SK-N-SH (cell line): ENCODE measurements around the gene CRYBB3. TPM values are rescaled to one million over a fixed set of nuclear protein-coding genes. Genes with fewer than 3 reads are reported as not detected.

Experiments
- CTCF ChIA-PET: fragments of 300-600, 350-600 bp; formaldehyde crosslinking; extraction: SDS; loops from one replicate; lab custom pipeline; 2021; lab: Yijun Ruan, JAX
- POLR2A ChIA-PET: fragments of 350-600 bp; sonication (Branson Sonifier 250); formaldehyde crosslinking; extraction: SDS; loops from one replicate; lab custom pipeline; 2020; ENCODE audit warnings: antibody characterized with exemption, inconsistent platforms; lab: Yijun Ruan, JAX
- DNase-seq: peaks from one replicate; pipeline ENCODE4 v3.0.0; 2012
- H2AFZ ChIP-seq: fragments of 200-600 bp; sonication (generic); 2 replicates; pipeline ENCODE4 v1.8.1; 2016; ENCODE audit warnings: antibody characterized with exemption, mild to moderate bottlenecking, low read depth
- H3F3A ChIP-seq: fragments of 200-600 bp; sonication (generic); replicated peaks from 2 replicates; pipeline ENCODE3; 2016; ENCODE audit warnings: antibody characterized with exemption, mild to moderate bottlenecking; ENCODE audit not compliant: insufficient read depth
- H3K27ac ChIP-seq, 2 experiments: fragments of 200-500 bp in 1 of 2; fragments of 200-600 bp in 1 of 2; sonication (Bioruptor generic) in 1 of 2; sonication (generic), shearing (Covaris generic) in 1 of 2; 2 replicates each; pipeline versions ENCODE4 v1.5.1 to v1.6.1; 2014 to 2016; ENCODE audit warnings: low read depth in 2 of 2, inconsistent platforms in 1 of 2, low read length in 1 of 2, mild to moderate bottlenecking in 1 of 2, mixed read lengths in 1 of 2
- H3K27me3 ChIP-seq: fragments of 200-600 bp; sonication (generic), shearing (Covaris generic); 2 replicates; pipeline ENCODE4 v1.6.1; 2016; ENCODE audit warnings: mixed run types; ENCODE audit not compliant: insufficient read depth
- H3K36me3 ChIP-seq, 2 experiments: fragments of 200-500 bp in 1 of 2; fragments of 200-600 bp in 1 of 2; sonication (Bioruptor generic) in 1 of 2; sonication (generic) in 1 of 2; replicated peaks in 1 of 2; 2 replicates each; pipeline versions ENCODE3 to v1.5.1; 2014 to 2016; ENCODE audit warnings: low read length in 1 of 2, mild to moderate bottlenecking in 1 of 2; ENCODE audit not compliant: insufficient read depth in 2 of 2, control insufficient read depth in 1 of 2
- H3K4me1 ChIP-seq, 2 experiments: fragments of 200-500 bp in 1 of 2; fragments of 200-600 bp in 1 of 2; sonication (Bioruptor generic) in 1 of 2; sonication (generic), shearing (Covaris generic) in 1 of 2; 2 replicates each; pipeline versions ENCODE4 v1.5.1 to v1.6.1; 2014 to 2016; ENCODE audit warnings: low read depth in 1 of 2, low read length in 1 of 2, mixed run types in 1 of 2; ENCODE audit not compliant: insufficient read depth in 2 of 2, control insufficient read depth in 1 of 2
- H3K4me2 ChIP-seq: fragments of 200-600 bp; sonication (generic), shearing (Covaris generic); 2 replicates; pipeline ENCODE4 v1.6.1; 2017; ENCODE audit warnings: mixed run types
- H3K4me3 ChIP-seq, 2 experiments: fragments of 200-500 bp in 1 of 2; fragments of 200-600 bp in 1 of 2; sonication (Bioruptor generic) in 1 of 2; sonication (generic), shearing (Covaris generic) in 1 of 2; 2 replicates each; pipeline versions ENCODE4 v1.5.1 to v1.8.1; 2014 to 2016; ENCODE audit warnings: low read depth in 2 of 2, inconsistent platforms in 1 of 2, low read length in 1 of 2, mild to moderate bottlenecking in 1 of 2, mixed read lengths in 1 of 2, moderate library complexity in 1 of 2
- H3K79me2 ChIP-seq: fragments of 200-600 bp; sonication (generic); 2 replicates; pipeline ENCODE4 v1.8.1; 2017; ENCODE audit warnings: mild to moderate bottlenecking; ENCODE audit not compliant: insufficient read depth
- H3K9ac ChIP-seq: fragments of 200-600 bp; sonication (generic); 2 replicates; pipeline ENCODE4 v1.6.1; 2017; ENCODE audit warnings: mixed run types
- H3K9me2 ChIP-seq: fragments of 200-600 bp; sonication (generic); 2 replicates; pipeline ENCODE4 v1.6.1; 2017; ENCODE audit warnings: mixed run types
- H3K9me3 ChIP-seq: fragments of 200-600 bp; sonication (generic); 2 replicates; pipeline ENCODE4 v1.6.1; 2017; ENCODE audit warnings: mixed run types, mild to moderate bottlenecking, moderate library complexity
- H4K20me1 ChIP-seq: fragments of 200-600 bp; sonication (generic); 2 replicates; pipeline ENCODE4 v1.6.1; 2017; ENCODE audit warnings: mild to moderate bottlenecking, mixed run types; ENCODE audit not compliant: insufficient read depth
- CTCF ChIP-seq: fragments of 200-600 bp; sonication (generic); IDR thresholded peaks from 2 replicates; pipeline ENCODE4 v1.6.1; 2017; ENCODE audit warnings: antibody characterized with exemption, mild to moderate bottlenecking, moderate library complexity
- ELF1 ChIP-seq: IDR thresholded peaks from 2 replicates; pipeline ENCODE4 v1.4.0; 2012
- EP300 ChIP-seq, 2 experiments: IDR thresholded peaks; 2 replicates each; pipeline versions ENCODE4 v1.4.0 to v1.6.1; 2012; ENCODE audit warnings: borderline replicate concordance in 1 of 2, low read depth in 1 of 2, low read length in 1 of 2
- EZH2phosphoT487 ChIP-seq: fragments of 200-600 bp; sonication (generic); IDR thresholded peaks from 2 replicates; pipeline ENCODE4 v1.6.1; 2017; ENCODE audit warnings: low read depth, mixed run types, mild to moderate bottlenecking, antibody characterized with exemption, moderate library complexity, borderline replicate concordance
- FOSL2 ChIP-seq: IDR thresholded peaks from 2 replicates; pipeline ENCODE4 v1.4.0; 2012; ENCODE audit warnings: low read depth, mild to moderate bottlenecking, moderate library complexity, borderline replicate concordance
- FOXM1 ChIP-seq: IDR thresholded peaks from 2 replicates; pipeline ENCODE4 v1.4.0; 2012; ENCODE audit warnings: low read depth, mild to moderate bottlenecking
- GATA2 ChIP-seq: sonication (generic); formaldehyde crosslinking; IDR thresholded peaks from 2 replicates; pipeline ENCODE4 v1.5.0; 2020; ENCODE audit warnings: mild to moderate bottlenecking, missing genetic modification reagents
- MAX ChIP-seq: IDR thresholded peaks from 2 replicates; pipeline ENCODE4 v1.4.0; 2012; ENCODE audit warnings: low read depth
- MEF2A ChIP-seq: IDR thresholded peaks from 2 replicates; pipeline ENCODE4 v1.4.0; 2012; ENCODE audit warnings: low read depth, borderline replicate concordance
- NFIC ChIP-seq: IDR thresholded peaks from 2 replicates; pipeline ENCODE4 v1.4.0; 2012; ENCODE audit warnings: borderline replicate concordance
- PBX3 ChIP-seq: IDR thresholded peaks from 2 replicates; pipeline ENCODE4; 2012
- RAD21 ChIP-seq: IDR thresholded peaks from 2 replicates; pipeline ENCODE4 v1.6.1; 2012; ENCODE audit warnings: mild to moderate bottlenecking, low read length
- REST ChIP-seq: IDR thresholded peaks from 2 replicates; pipeline ENCODE4 v1.6.1; 2012; ENCODE audit warnings: mild to moderate bottlenecking, low read depth, low read length, moderate library complexity
- RXRA ChIP-seq: IDR thresholded peaks from 2 replicates; pipeline ENCODE4 v1.4.0; 2012; ENCODE audit warnings: low read depth, mild to moderate bottlenecking, borderline replicate concordance
- TAF1 ChIP-seq: IDR thresholded peaks from 2 replicates; pipeline ENCODE4 v1.6.1; 2012; ENCODE audit warnings: low read depth, mild to moderate bottlenecking, low read length, moderate library complexity, borderline replicate concordance
- TCF12 ChIP-seq: IDR thresholded peaks from 2 replicates; pipeline ENCODE4 v1.4.0; 2012
- TEAD4 ChIP-seq: IDR thresholded peaks from 2 replicates; pipeline ENCODE4 v1.4.0; 2012; ENCODE audit warnings: mild to moderate bottlenecking, borderline replicate concordance; ENCODE audit not compliant: insufficient read depth
- USF2 ChIP-seq: fragments of 150-350 bp; IDR thresholded peaks from 2 replicates; pipeline ENCODE4 v1.6.1; 2017; ENCODE audit warnings: antibody characterized with exemption, low read length, low read depth, borderline replicate concordance
- ZBTB33 ChIP-seq: IDR thresholded peaks from 2 replicates; pipeline ENCODE4 v1.4.0; 2012; ENCODE audit warnings: low read depth, borderline replicate concordance
- WGBS: methylation state at CpG from one replicate; pipeline ENCODE4 v1.1.6; 2017; ENCODE audit warnings: low lambda C conversion rate; 5-methylcytosine and 5-hydroxymethylcytosine counted together
- polyA plus RNA-seq, 3 experiments: library from polyadenylated mRNA; depleted of rRNA; stranded (reverse); fragments of >200 nt; gene quantifications; 2 replicates each; pipeline ENCODE4 v1.2.3, GENCODE V29; 2012

Gene CRYBB3
- polyA plus RNA-seq, 1 of the 3 experiments (the other 2 are of a cell fraction), result 0.35 TPM

- H4K20me1 ChIP-seq, result peaks cover 3% of the 10 kb centered on the region; the same call in 1 of the 2 replicates
- POLR2A ChIA-PET, result no interaction called here
- no peak overlapping the region for H3K4me2 ChIP-seq
- H3K9ac ChIP-seq, result no peak overlapping the region
- H3K27ac ChIP-seq, result no peak overlapping the region
- TF ChIP-seq TCF12 (no peak), EZH2phosphoT487 (no peak), TEAD4 (no peak), MEF2A (no peak), ELF1 (no peak), MAX (no peak), TAF1 (no peak), ZBTB33 (no peak), EP300 (IDR thresholded peaks at IDR 0.05; ENCODE audit: borderline replicate concordance in 1 of 2, low read depth in 1 of 2, low read length in 1 of 2) (no peak), CTCF (no peak), FOXM1 (no peak), REST (no peak), FOSL2 (no peak), NFIC (no peak), PBX3 (no peak), RXRA (no peak), RAD21 (no peak), GATA2 (no peak), USF2 (no peak)
- TF ChIP-seq, all 33 proteins: peak for 0
- H3K36me3 ChIP-seq, result peaks cover 0 to 8% of the 10 kb centered on the region in 2 experiments
- DNase-seq, result no peak
- CTCF ChIA-PET, result interaction anchor here (1.0 kb wide), 1 partner anchor 12 kb away, joined by 3 read pairs; no protein-coding TSS in a partner anchor
- H3K79me2 ChIP-seq, result no peaks in the 10 kb centered on the region
- H3K4me3 ChIP-seq, result no peak overlapping the region
- no peaks in the 10 kb centered on the region for H3K9me2 ChIP-seq
- H3F3A ChIP-seq, result no peaks in the 10 kb centered on the region
- WGBS, result 100% methylated on average over 3 of the region's 21 CpGs
- no peaks in the 10 kb centered on the region for H3K4me1 ChIP-seq
- no peaks in the 10 kb centered on the region for H3K9me3 ChIP-seq
- H2AFZ ChIP-seq, result no peak overlapping the region
- H3K27me3 ChIP-seq, result no peaks in the 10 kb centered on the region
Measured at GRCh38 chr22:25206998-25207397, 7.3 kb downstream of the CRYBB3 start.
